ENCODE data around the gene PTTG1IP. TPM values are rescaled to one million over a fixed set of nuclear protein-coding genes. Genes with fewer than 3 reads are reported as not detected.

Gene PTTG1IP
- total and polyA plus RNA-seq, 2 of the 4 experiments (the other 2 are of a cell fraction) = 167 to 194 TPM

DNA sequence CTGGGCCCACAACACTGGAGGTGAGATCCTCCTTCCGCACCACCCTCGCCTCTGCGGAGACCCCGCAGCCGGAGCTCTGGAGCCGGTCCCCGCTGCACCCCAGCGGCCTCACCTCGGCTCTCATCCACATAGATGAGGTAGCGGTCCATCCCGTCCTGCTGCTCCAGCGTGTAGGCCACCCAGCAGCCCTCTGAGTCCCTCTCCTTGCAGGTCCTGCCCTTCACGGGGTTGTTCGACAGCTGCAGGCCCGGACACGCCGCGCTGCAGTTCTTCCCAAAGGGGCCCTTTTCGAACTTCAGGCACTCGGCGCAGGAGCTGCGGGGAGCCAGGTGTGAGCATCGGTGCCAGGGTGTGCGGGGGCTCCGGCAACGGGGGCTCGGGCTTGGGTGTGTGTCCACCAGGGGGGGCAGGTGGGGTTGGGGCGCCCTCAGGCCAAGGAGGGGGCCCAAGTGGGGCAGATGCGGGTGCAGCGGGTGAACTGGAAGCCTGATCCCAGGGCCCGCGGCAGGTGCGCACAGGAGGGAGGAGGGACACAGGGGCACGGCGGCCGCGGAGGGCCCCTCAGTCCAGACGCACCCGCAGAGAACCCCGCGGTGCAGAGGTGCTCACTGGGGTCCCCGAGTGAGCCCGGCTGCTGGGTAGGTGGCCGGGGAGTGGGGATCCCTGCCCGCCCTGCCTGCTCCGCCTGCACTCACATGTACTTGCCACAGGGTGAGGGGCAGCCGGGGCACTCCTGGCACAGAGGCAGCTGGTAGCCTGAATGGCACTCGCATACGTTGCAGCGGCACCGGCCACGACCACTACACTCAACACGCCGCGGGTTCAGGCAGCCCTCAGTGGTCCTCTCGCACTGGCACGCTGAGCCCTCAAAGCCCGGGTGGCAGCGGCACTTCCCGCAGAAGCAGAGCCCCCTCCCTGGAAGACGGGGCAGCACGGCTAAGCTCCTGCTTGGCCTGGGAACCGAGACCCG, 15.4 kb upstream of the PTTG1IP start:
- H3K79me1 ChIP-seq (ENCODE audit: low read depth in 1 of 2, low read length in 2 of 2) = no peaks in the 10 kb centered on the region
- H3K4ac ChIP-seq (ENCODE audit: low read depth, low read length) = no peak overlapping the region
- H3K9me3 ChIP-seq (ENCODE audit: control insufficient read depth, insufficient read depth, low read length) = peaks cover 7% of the 10 kb centered on the region
- H3K4me3 ChIP-seq (ENCODE audit: insufficient read depth, low read depth, low read length) = no peak overlapping the region
- no TSS peak for BruUV-seq (replicated peaks)
- no peak overlapping the region for H2BK15ac ChIP-seq (ENCODE audit: low read depth, low read length)
- H4K91ac ChIP-seq (ENCODE audit: insufficient read depth, low read depth, low read length) = no peak overlapping the region
- no peak overlapping the region for H2AK5ac ChIP-seq (ENCODE audit: low read depth, low read length)
- no peak overlapping the region for H2BK5ac ChIP-seq (ENCODE audit: low read depth, low read length, poor library complexity, severe bottlenecking)
- H2AK9ac ChIP-seq (replicated peaks; ENCODE audit: low read depth, low read length, poor library complexity) = no peak overlapping the region
- ChIA-PET CTCF (no interaction called here), POLR2A (ENCODE audit: unreplicated experiment) (no interaction called here)
- H4K8ac ChIP-seq (ENCODE audit: low read depth in 2 of 2, low read length in 2 of 2) = no peak overlapping the region
- 0 out of 2 replicates have a peak, but pooled peaks cover 5% of the 10 kb centered on the region for H4K20me1 ChIP-seq (ENCODE audit: insufficient read depth, low read length)
- H3K18ac ChIP-seq (ENCODE audit: low read depth, low read length) = no peak overlapping the region
- no peak for ATAC-seq (ENCODE audit: low read depth)
- H4K5ac ChIP-seq (ENCODE audit: low read depth, low read length) = no peak overlapping the region
- H3K9ac ChIP-seq (ENCODE audit: low read depth, low read length) = no peak overlapping the region
- H3K23ac ChIP-seq (ENCODE audit: low read depth, low read length) = no peak overlapping the region
- no peaks in the 10 kb centered on the region for H3K36me3 ChIP-seq (ENCODE audit: control insufficient read depth, insufficient read depth, low read length)
- no peak overlapping the region for H2AFZ ChIP-seq (replicated peaks; ENCODE audit: low read length, poor library complexity)
- H3K56ac ChIP-seq (ENCODE audit: extremely low read depth, insufficient read depth, low read length) = no peak overlapping the region
- 85% methylated on average over 21 of the region's 64 CpGs; no CpG with 5 or more reads in 1 of the 2 experiments for WGBS, 2 experiments (ENCODE audit: extremely low coverage in 2 of 2, insufficient read length in 1 of 2)
- TF ChIP-seq USF2 (IDR thresholded peaks at IDR 0.05; ENCODE audit: low read depth, low read length) (no peak), MAZ (IDR thresholded peaks at IDR 0.05; ENCODE audit: borderline replicate concordance, low read depth, low read length) (no peak), MAFK (IDR thresholded peaks at IDR 0.05; ENCODE audit: low read depth, low read length) (no peak), CEBPB (IDR thresholded peaks at IDR 0.05; ENCODE audit: low read depth, low read length) (no peak), RFX5 (IDR thresholded peaks at IDR 0.05; ENCODE audit: low read depth, low read length) (no peak), SMC3 (IDR thresholded peaks at IDR 0.05; ENCODE audit: low read depth, low read length) (no peak), BHLHE40 (IDR thresholded peaks at IDR 0.05; ENCODE audit: low read depth, low read length) (no peak), RAD21 (IDR thresholded peaks at IDR 0.05; ENCODE audit: low read length) (no peak), ELK1 (IDR thresholded peaks at IDR 0.05; ENCODE audit: borderline replicate concordance, low read depth, low read length) (no peak), MXI1 (IDR thresholded peaks at IDR 0.05; ENCODE audit: borderline replicate concordance, low read depth, low read length) (no peak), POLR2A (IDR thresholded peaks at IDR 0.05; ENCODE audit: low read depth, low read length) (no peak), NFE2L2 (IDR thresholded peaks at IDR 0.05; ENCODE audit: low read depth, low read length) (no peak)
- peaks cover 45% of the 10 kb centered on the region for H3K27me3 ChIP-seq (ENCODE audit: control insufficient read depth, insufficient read depth, low read length)
- DNase-seq = no peak
- dilution Hi-C loops (cut with HindIII; ENCODE audit: low sequenced_read_pairs, unreplicated experiment) (no loop called here), in situ Hi-C loops (cut with MboI; ENCODE audit: low sequenced_read_pairs) (no loop called here), intact Hi-C loops (cut with micrococcal nuclease) (no loop called here)
- H2BK120ac ChIP-seq (ENCODE audit: low read depth, low read length) = no peak overlapping the region
- H3K4me2 ChIP-seq (ENCODE audit: low read depth, low read length) = no peak overlapping the region
- no peak overlapping the region for H3K14ac ChIP-seq (replicated peaks; ENCODE audit: low read depth, low read length)
- no peak overlapping the region for H3K27ac ChIP-seq (ENCODE audit: insufficient read depth, low read length)
- H3K4me1 ChIP-seq (ENCODE audit: control insufficient read depth, insufficient read depth, low read length) = no peaks in the 10 kb centered on the region
- H3K9me1 ChIP-seq (ENCODE audit: insufficient read depth, low read length) = no peaks in the 10 kb centered on the region
- H2BK20ac ChIP-seq (ENCODE audit: low read depth, low read length) = no peak overlapping the region

Data from IMR-90 (cell line).